H9 (cell line): Measurements from ENCODE around the gene NLRP13. TPM values are rescaled to one million over a fixed set of nuclear protein-coding genes. Genes with fewer than 3 reads are reported as not detected.

Experiments used
- DNase-seq: peaks from one replicate; pipeline ENCODE4 v3.0.0-alpha.2; 2017
- H2AFZ ChIP-seq: one replicate; pipeline ENCODE4 v1.6.1; 2013; ENCODE audit warnings: mild to moderate bottlenecking, low read length, control low read depth, moderate library complexity
- H2AK5ac ChIP-seq: 2 replicates; pipeline ENCODE4 v1.6.1; 2013; ENCODE audit warnings: low read length, control low read depth, mixed read lengths; ENCODE audit not compliant: insufficient read length
- H2BK120ac ChIP-seq: one replicate; pipeline ENCODE4 v1.6.1; 2013; ENCODE audit warnings: low read depth, mild to moderate bottlenecking, low read length, control low read depth, inconsistent platforms; ENCODE audit not compliant: poor library complexity, severe bottlenecking
- H2BK12ac ChIP-seq: 2 replicates; pipeline ENCODE4 v1.6.1; 2013; ENCODE audit warnings: low read length, control low read depth, mixed read lengths, low read depth; ENCODE audit not compliant: insufficient read length
- H2BK15ac ChIP-seq: 2 replicates; pipeline ENCODE4 v1.6.1; 2013; ENCODE audit warnings: low read depth, low read length, control low read depth
- H2BK20ac ChIP-seq: one replicate; pipeline ENCODE4 v1.6.1; 2013; ENCODE audit warnings: low read depth, mild to moderate bottlenecking, low read length, control low read depth, inconsistent platforms; ENCODE audit not compliant: poor library complexity, severe bottlenecking
- H2BK5ac ChIP-seq: 2 replicates; pipeline ENCODE4 v1.6.1; 2013; ENCODE audit warnings: low read length, control low read depth, mixed read lengths; ENCODE audit not compliant: insufficient read length
- H3K14ac ChIP-seq: 2 replicates; pipeline ENCODE4 v1.6.1; 2013; ENCODE audit warnings: low read length, control low read depth; ENCODE audit not compliant: insufficient read depth
- H3K18ac ChIP-seq: 2 replicates; pipeline ENCODE4 v1.6.1; 2013; ENCODE audit warnings: low read depth, mild to moderate bottlenecking, mixed read lengths, low read length, control low read depth; ENCODE audit not compliant: insufficient read length
- H3K23ac ChIP-seq: 2 replicates; pipeline ENCODE4 v1.6.1; 2013; ENCODE audit warnings: low read length, control low read depth, mixed read lengths, low read depth; ENCODE audit not compliant: insufficient read length
- H3K23me2 ChIP-seq: 2 replicates; pipeline ENCODE4 v1.6.1; 2013; ENCODE audit warnings: low read depth, mild to moderate bottlenecking, mixed read lengths, low read length, control low read depth; ENCODE audit not compliant: insufficient read length, poor library complexity, severe bottlenecking
- H3K27ac ChIP-seq: 2 replicates; pipeline ENCODE4 v1.5.1; 2013; ENCODE audit warnings: low read length, control low read depth, mixed read lengths, low read depth; ENCODE audit not compliant: insufficient read length
- H3K27me3 ChIP-seq: 2 replicates; pipeline ENCODE4 v1.6.1; 2013; ENCODE audit warnings: low read length, control low read depth, inconsistent platforms; ENCODE audit not compliant: insufficient read depth
- H3K4ac ChIP-seq: 2 replicates; pipeline ENCODE4 v1.6.1; 2013; ENCODE audit warnings: low read depth, mild to moderate bottlenecking, control low read depth, inconsistent platforms, low read length, moderate library complexity
- H3K4me1 ChIP-seq: 2 replicates; pipeline ENCODE4 v1.6.1; 2013; ENCODE audit warnings: low read length, control low read depth, inconsistent platforms; ENCODE audit not compliant: insufficient read depth
- H3K4me2 ChIP-seq: 2 replicates; pipeline ENCODE4 v1.6.1; 2013; ENCODE audit warnings: low read length, control low read depth, mixed read lengths; ENCODE audit not compliant: insufficient read length, insufficient read depth
- H3K56ac ChIP-seq: 2 replicates; pipeline ENCODE4 v1.6.1; 2013; ENCODE audit warnings: low read depth, mild to moderate bottlenecking, mixed read lengths, low read length, control low read depth; ENCODE audit not compliant: insufficient read length
- H3K79me1 ChIP-seq: 2 replicates; pipeline ENCODE4 v1.6.1; 2013; ENCODE audit warnings: low read depth, mild to moderate bottlenecking, moderate library complexity, low read length, control low read depth, inconsistent platforms; ENCODE audit not compliant: insufficient read depth, poor library complexity, severe bottlenecking
- H3K79me2 ChIP-seq: 2 replicates; pipeline ENCODE4 v1.6.1; 2013; ENCODE audit warnings: low read length, control low read depth, inconsistent platforms; ENCODE audit not compliant: insufficient read depth
- H3K9ac ChIP-seq: 2 replicates; pipeline ENCODE4 v1.6.1; 2013; ENCODE audit warnings: low read length, control low read depth, mixed read lengths; ENCODE audit not compliant: insufficient read length; ENCODE audit errors: extremely low read depth
- H3K9me3 ChIP-seq: one replicate; pipeline ENCODE4 v1.6.1; 2013; ENCODE audit warnings: low read depth, low read length, inconsistent platforms; ENCODE audit not compliant: control insufficient read depth
- H3T11ph ChIP-seq: one replicate; pipeline ENCODE4 v1.6.1; 2013; ENCODE audit warnings: mild to moderate bottlenecking, low read length, control low read depth, inconsistent platforms
- H4K20me1 ChIP-seq: one replicate; pipeline ENCODE4 v1.6.1; 2013; ENCODE audit not compliant: control insufficient read depth, insufficient read length, insufficient read depth
- H4K5ac ChIP-seq: 2 replicates; pipeline ENCODE4 v1.6.1; 2013; ENCODE audit warnings: low read depth, mild to moderate bottlenecking, mixed read lengths, low read length, control low read depth; ENCODE audit not compliant: insufficient read length
- H4K8ac ChIP-seq: replicated peaks from 2 replicates; pipeline ENCODE4 v1.6.1; 2013; ENCODE audit warnings: low read length, control low read depth, mixed read lengths, low read depth; ENCODE audit not compliant: insufficient read length
- H4K91ac ChIP-seq: 2 replicates; pipeline ENCODE4 v1.6.1; 2013; ENCODE audit warnings: low read depth, mild to moderate bottlenecking, moderate library complexity, mixed read lengths, low read length, control low read depth; ENCODE audit not compliant: insufficient read length
- H3K27ac Mint-ChIP-seq, 3 experiments: 2 replicates in 2 of 3; 3 replicates in 1 of 3; pipeline ENCODE4 v1.8.0; 2020 to 2021; ENCODE audit warnings: mixed read lengths in 3 of 3, mild to moderate bottlenecking in 1 of 3, moderate library complexity in 1 of 3
- H3K27me3 Mint-ChIP-seq: 2 replicates; pipeline ENCODE4 v1.8.0; 2021; ENCODE audit warnings: low read depth, mild to moderate bottlenecking, moderate library complexity, mixed read lengths
- H3K36me3 Mint-ChIP-seq, 3 experiments: 2 replicates in 2 of 3; 3 replicates in 1 of 3; pipeline ENCODE4 v1.8.0; 2020 to 2021; ENCODE audit warnings: low read depth in 3 of 3, mixed read lengths in 3 of 3; ENCODE audit not compliant: insufficient read depth in 1 of 3
- H3K4me1 Mint-ChIP-seq, 2 experiments: 2 replicates each; pipeline ENCODE4 v1.8.0; 2020; ENCODE audit warnings: mixed read lengths in 2 of 2
- H3K4me3 Mint-ChIP-seq, 2 experiments: 2 replicates in 1 of 2; 3 replicates in 1 of 2; pipeline ENCODE4 v1.8.0; 2020 to 2021; ENCODE audit warnings: mild to moderate bottlenecking in 2 of 2, mixed read lengths in 2 of 2, moderate library complexity in 1 of 2
- H3K9me3 Mint-ChIP-seq, 2 experiments: 2 replicates in 1 of 2; 3 replicates in 1 of 2; pipeline ENCODE4 v1.8.0; 2020; ENCODE audit warnings: mild to moderate bottlenecking in 2 of 2, mixed read lengths in 2 of 2, moderate library complexity in 1 of 2
- WGBS: extraction: QIAGEN DNeasy Blood & Tissue Kit; methylation state at CpG from one replicate; pipeline ENCODE4 v1.1.7; 2013; ENCODE audit warnings: missing lambda C conversion rate, low lambda C conversion rate, mixed read lengths; ENCODE audit not compliant: insufficient read length; ENCODE audit errors: extremely low coverage; 5-methylcytosine and 5-hydroxymethylcytosine counted together
- total RNA-seq: library from RNA; stranded (reverse); gene quantifications from 2 replicates; pipeline ENCODE4 v1.2.1, GENCODE V29; 2021
- TF ChIP-seq, protein P1 (sequence below): fragments of 200-600 bp; sonication (generic); conservative IDR thresholded peaks from 3 replicates; pipeline ENCODE4 v1.8.0; 2021; ENCODE audit warnings: antibody characterized with exemption, mild to moderate bottlenecking

Gene NLRP13
- total RNA-seq, 1 experiment from 2014 or later = not detected

DNA sequence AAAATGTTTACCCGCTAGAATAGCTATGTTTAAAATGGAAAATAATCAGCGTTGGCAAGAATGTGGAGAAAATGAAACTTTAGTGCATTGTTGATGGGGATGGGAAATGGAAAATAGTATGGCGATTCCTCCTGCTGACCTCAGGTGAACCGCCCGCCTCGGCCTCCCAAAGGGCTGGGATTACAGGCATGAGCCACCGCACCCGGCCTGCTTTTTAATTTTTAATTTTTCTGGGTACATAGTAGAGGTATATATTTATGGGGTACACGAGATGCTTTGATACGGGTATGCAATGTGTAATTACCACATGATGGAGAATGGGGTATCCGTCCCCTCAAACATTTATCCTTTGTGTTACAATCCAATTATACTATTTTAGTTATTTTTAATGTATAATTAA is 8.2 kb upstream of the NLRP13 start:
- H3K56ac ChIP-seq = no peak overlapping the region
- no peak overlapping the region for H3T11ph ChIP-seq
- no peak overlapping the region for H2BK20ac ChIP-seq
- H2BK12ac ChIP-seq = no peak overlapping the region
- H3K9me3 Mint-ChIP-seq = peaks cover 89 to 94% of the 10 kb centered on the region in 2 experiments
- no peak overlapping the region for H3K23ac ChIP-seq
- no peak overlapping the region for H4K5ac ChIP-seq
- no peaks in the 10 kb centered on the region for H3K27me3 ChIP-seq
- H3K27ac Mint-ChIP-seq = no peak overlapping the region
- no peak overlapping the region for H2BK5ac ChIP-seq
- no peaks in the 10 kb centered on the region for H3K4me1 ChIP-seq
- H2AK5ac ChIP-seq = no peak overlapping the region
- H3K9me3 ChIP-seq = peaks cover 60% of the 10 kb centered on the region
- no peak overlapping the region for H3K27ac ChIP-seq
- H3K18ac ChIP-seq = no peak overlapping the region
- no CpG with 5 or more reads among the region's 11 CpGs for WGBS
- no peak overlapping the region for H3K4me2 ChIP-seq
- no peaks in the 10 kb centered on the region for H3K79me2 ChIP-seq
- H4K91ac ChIP-seq = no peak overlapping the region
- H3K79me1 ChIP-seq = no peaks in the 10 kb centered on the region
- H4K8ac ChIP-seq = no peak overlapping the region
- H2BK15ac ChIP-seq = no peak overlapping the region
- H3K23me2 ChIP-seq = no peaks in the 10 kb centered on the region
- H3K27me3 Mint-ChIP-seq = peaks cover 2% of the 10 kb centered on the region
- H3K14ac ChIP-seq = no peak overlapping the region
- H2AFZ ChIP-seq = no peak overlapping the region
- no peak overlapping the region for H3K9ac ChIP-seq
- no peak overlapping the region for H2BK120ac ChIP-seq
- no peaks in the 10 kb centered on the region for H3K4me1 Mint-ChIP-seq
- H4K20me1 ChIP-seq = no peaks in the 10 kb centered on the region
- no peak overlapping the region for H3K4ac ChIP-seq
- H3K36me3 Mint-ChIP-seq = peaks cover 8 to 42% (median 11%) of the 10 kb centered on the region in 3 experiments; a peak in 6 of 7 replicates
- no peak overlapping the region for H3K4me3 Mint-ChIP-seq
- no peak for DNase-seq
- TF ChIP-seq, protein P1, sequence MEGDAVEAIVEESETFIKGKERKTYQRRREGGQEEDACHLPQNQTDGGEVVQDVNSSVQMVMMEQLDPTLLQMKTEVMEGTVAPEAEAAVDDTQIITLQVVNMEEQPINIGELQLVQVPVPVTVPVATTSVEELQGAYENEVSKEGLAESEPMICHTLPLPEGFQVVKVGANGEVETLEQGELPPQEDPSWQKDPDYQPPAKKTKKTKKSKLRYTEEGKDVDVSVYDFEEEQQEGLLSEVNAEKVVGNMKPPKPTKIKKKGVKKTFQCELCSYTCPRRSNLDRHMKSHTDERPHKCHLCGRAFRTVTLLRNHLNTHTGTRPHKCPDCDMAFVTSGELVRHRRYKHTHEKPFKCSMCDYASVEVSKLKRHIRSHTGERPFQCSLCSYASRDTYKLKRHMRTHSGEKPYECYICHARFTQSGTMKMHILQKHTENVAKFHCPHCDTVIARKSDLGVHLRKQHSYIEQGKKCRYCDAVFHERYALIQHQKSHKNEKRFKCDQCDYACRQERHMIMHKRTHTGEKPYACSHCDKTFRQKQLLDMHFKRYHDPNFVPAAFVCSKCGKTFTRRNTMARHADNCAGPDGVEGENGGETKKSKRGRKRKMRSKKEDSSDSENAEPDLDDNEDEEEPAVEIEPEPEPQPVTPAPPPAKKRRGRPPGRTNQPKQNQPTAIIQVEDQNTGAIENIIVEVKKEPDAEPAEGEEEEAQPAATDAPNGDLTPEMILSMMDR = no peak
